Spinal cord (tissue), 10 donors: ENCODE measurements around the gene VRK1. TPM values are rescaled to one million over a fixed set of nuclear protein-coding genes. Genes with fewer than 3 reads are reported as not detected.

Experiments
- DNase-seq, 6 donors: peaks; one replicate each; pipeline versions ENCODE4 v3.0.0 to v3.0.0-alpha.2; 2013 to 2015; ENCODE audit warnings: low spot score in 6 of 6, low read depth in 4 of 6
- H3K27ac ChIP-seq: one replicate; pipeline ENCODE4 v1.5.1; 2013; ENCODE audit warnings: low read depth, low read length, control low read depth
- H3K27me3 ChIP-seq: one replicate; pipeline ENCODE4 v1.6.1; 2013; ENCODE audit warnings: low read length; ENCODE audit not compliant: control insufficient read depth, insufficient read depth
- H3K36me3 ChIP-seq: one replicate; pipeline ENCODE4 v1.6.1; 2013; ENCODE audit warnings: low read length; ENCODE audit not compliant: control insufficient read depth, insufficient read depth
- H3K4me1 ChIP-seq: one replicate; pipeline ENCODE4 v1.6.1; 2013; ENCODE audit warnings: low read length; ENCODE audit not compliant: control insufficient read depth, insufficient read depth
- H3K4me3 ChIP-seq: one replicate; pipeline ENCODE4 v1.5.1; 2013; ENCODE audit warnings: low read depth, low read length, control low read depth
- H3K9me3 ChIP-seq: one replicate; pipeline ENCODE4 v1.6.1; 2013; ENCODE audit warnings: low read length; ENCODE audit not compliant: control insufficient read depth, insufficient read depth
- WGBS: methylation state at CpG from one replicate; pipeline ENCODE4 v1.1.5; 2013; ENCODE audit warnings: missing lambda C conversion rate; ENCODE audit not compliant: insufficient coverage; 5-methylcytosine and 5-hydroxymethylcytosine counted together
- polyA plus RNA-seq, 2 donors: library from polyadenylated mRNA; unstranded; fragments of 120-200 nt; gene quantifications; one replicate each; pipeline ENCODE4 v1.2.1, GENCODE V29; 2013; ENCODE audit not compliant: insufficient read length in 2 of 2
- total RNA-seq, 2 donors: library from RNA; depleted of rRNA in 1 of 2; stranded (reverse); fragments of 120-200 nt in 1 of 2; fragments of >200 nt in 1 of 2; gene quantifications; one replicate each; pipeline versions ENCODE4 v1.2.3 to v1.2.4, GENCODE V29; 2013 to 2014
- donor health status: healthy.

The VRK1 gene
- total and polyA plus RNA-seq, 4 donors = 14.5 to 41.0 (median 18.3) TPM

DNA sequence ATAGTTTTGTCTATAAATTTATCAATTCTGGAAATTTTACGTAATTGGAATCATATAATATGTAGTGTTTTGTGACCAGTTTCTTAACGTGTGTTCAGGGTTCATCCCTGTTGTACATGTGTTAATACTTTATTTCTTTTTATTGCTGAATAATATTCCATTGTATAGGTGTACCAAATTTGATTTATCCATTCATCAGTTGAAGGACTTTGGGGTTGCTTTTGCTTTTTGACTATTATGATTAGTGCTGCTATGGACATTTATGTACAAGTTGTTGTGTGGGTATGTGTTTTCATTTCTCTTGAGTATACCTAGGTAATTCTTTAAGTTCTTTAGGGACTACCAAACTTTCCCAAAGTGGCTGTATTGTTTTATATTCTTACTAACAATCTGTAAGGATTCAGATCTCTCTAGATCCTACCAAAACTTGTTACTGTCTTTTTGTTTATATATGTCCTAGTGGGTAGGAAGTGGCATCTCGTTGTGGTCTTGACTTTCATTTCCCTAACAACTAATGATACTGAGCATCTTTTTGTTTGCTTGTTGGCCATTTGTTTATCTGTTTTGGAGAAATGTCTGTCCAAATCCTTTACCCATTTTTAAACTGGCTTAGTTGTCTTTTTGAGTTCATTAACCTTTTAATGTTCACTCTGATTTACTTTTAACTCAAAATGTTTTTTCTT, 14.9 kb downstream of the VRK1 start:
- no peak overlapping the region for H3K27ac ChIP-seq
- no peaks in the 10 kb centered on the region for H3K9me3 ChIP-seq
- H3K4me1 ChIP-seq = no peaks in the 10 kb centered on the region
- H3K36me3 ChIP-seq = no peaks in the 10 kb centered on the region
- WGBS = no CpG with 5 or more reads among the region's 3 CpGs
- H3K4me3 ChIP-seq = no peak overlapping the region
- DNase-seq = no peak
- H3K27me3 ChIP-seq = no peaks in the 10 kb centered on the region

DNA sequence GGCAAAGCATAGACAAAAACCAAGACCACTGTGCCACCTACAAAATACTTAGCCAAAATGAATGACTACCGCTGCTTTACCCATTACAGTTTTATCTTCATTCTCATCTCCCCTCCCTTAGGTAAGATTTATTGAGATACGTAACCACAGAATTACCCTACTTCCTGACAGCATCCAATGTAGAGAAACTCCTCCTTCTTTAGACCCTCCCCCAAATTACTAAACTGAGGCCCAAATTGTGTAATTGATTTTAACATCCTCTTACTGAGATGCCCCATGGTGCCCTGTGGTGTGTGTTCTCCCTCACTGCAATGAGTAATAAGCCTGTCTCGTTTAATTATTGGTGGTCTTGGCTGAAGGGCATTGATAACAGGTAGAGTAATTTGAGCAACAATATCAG, 19.1 kb downstream of the VRK1 start:
- no peaks in the 10 kb centered on the region for H3K4me1 ChIP-seq
- H3K27ac ChIP-seq = no peak overlapping the region
- no peak overlapping the region for H3K4me3 ChIP-seq
- no CpG with 5 or more reads among the region's 3 CpGs for WGBS
- H3K27me3 ChIP-seq = no peaks in the 10 kb centered on the region
- no peak for DNase-seq
- H3K9me3 ChIP-seq = no peaks in the 10 kb centered on the region
- H3K36me3 ChIP-seq = no peaks in the 10 kb centered on the region

DNA sequence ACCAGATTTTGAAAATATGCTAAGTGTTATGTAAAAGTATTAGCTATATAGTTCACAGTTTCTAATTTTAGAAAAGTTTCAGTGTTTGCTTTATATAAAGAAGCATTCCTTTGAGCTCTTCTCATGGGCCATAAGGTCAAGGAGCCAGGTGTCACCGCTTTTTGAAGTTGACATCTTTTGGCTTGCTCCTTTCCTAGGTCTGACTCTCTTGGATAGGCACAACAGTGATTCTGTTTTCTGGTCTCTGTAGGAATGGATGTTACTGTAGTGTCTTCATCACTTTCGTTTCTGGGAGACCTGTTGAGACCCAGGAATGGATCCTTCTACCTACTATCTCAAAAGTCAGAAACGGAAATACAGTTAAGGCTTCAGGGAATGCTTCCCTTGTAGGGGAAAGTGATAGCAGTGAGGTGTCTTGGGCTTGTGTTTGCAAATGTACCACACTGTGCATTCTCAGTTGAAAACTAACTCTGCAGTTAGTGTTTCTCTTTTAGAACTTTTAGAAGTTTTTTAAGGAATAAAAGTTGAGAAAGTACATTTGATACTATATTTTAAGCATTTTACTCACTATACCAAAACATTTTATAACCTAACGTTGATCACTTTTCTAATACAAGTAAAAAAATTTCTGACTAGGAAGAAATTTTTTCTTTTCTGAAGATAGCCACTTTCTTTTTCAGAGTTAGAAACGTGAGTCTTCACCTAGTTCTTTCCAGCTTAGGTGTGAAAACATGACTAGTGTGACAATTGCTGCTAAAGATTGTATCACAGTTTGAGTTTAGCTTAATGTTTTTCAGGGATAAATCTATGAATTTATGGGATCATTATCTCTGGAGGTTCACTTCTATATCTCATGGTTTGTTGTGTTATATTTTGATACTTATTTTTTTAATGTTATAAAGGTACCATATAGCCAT, 20.8 kb downstream of the VRK1 start:
- 80% methylated on average over 1 of the region's 5 CpGs for WGBS
- Histone ChIP-seq H3K4me1 (no peaks in the 10 kb centered on the region), H3K4me3 (no peak overlapping the region), H3K36me3 (no peaks in the 10 kb centered on the region), H3K9me3 (no peaks in the 10 kb centered on the region), H3K27me3 (no peaks in the 10 kb centered on the region), H3K27ac (no peak overlapping the region)
- DNase-seq = no peak

DNA sequence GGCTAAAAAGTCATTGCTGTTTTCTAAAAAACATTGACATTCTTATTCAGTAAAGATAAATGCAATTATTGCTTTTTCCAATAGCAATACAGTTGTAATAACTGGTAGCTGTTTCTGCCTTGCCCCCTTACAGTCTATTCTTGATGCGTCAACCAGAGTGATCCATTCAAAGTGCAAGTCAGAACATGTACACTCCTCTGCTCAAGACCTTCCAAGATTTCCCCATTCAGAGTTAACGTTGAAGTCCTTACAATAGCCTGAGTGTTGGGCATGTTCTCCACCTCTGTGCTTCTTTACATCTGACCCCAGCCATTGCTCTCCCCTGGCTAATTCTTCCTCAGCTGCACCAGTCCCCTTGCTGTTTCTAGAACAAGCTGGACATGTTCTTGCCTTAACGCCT, 24.3 kb downstream of the VRK1 start:
- H3K27ac ChIP-seq = no peak overlapping the region
- H3K9me3 ChIP-seq = no peaks in the 10 kb centered on the region
- no peaks in the 10 kb centered on the region for H3K4me1 ChIP-seq
- H3K4me3 ChIP-seq = no peak overlapping the region
- 41% methylated on average over 2 of the region's 3 CpGs for WGBS
- no peak for DNase-seq
- H3K36me3 ChIP-seq = no peaks in the 10 kb centered on the region
- no peaks in the 10 kb centered on the region for H3K27me3 ChIP-seq

DNA sequence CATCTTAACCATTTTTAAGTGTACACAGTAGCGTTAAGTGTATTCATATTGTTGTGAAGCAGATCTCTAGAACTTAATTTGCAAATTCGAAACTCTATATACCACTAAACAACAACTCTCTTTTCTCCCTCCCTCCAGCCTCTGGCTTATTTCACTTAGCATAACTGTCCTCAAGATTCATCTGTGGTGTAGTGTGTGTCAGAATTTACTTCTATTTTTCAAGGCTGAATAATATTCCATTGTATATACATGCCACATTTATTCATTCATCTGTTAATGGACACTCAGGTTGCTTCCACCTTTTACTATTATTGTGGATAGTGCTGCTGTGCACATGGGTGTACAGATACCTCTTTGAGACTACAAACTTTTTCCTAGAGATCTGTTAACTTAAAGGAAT, 26.5 kb downstream of the VRK1 start:
- WGBS = no CpG with 5 or more reads among the region's 2 CpGs
- no peak overlapping the region for H3K27ac ChIP-seq
- H3K27me3 ChIP-seq = no peaks in the 10 kb centered on the region

DNA sequence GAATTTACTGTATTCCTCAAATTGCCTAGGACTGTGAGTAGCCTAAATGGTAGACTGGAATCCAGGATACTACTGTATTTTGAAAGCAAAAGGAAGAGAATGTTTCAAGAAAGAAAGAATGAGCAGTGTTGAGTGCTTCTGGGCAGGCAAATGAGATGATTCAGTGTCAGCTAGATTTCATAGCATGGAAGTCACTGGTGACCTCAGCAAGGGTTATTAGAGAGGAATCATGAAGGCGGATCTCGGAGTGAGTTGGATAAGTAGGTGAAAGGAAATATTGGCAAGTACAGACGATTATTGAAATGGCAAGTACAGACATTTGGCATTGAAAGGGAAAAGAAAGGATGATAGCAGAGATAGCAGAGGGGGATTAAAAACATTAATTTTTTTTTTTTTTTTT, 27.1 kb downstream of the VRK1 start:
- Histone ChIP-seq H3K9me3 (no peaks in the 10 kb centered on the region), H3K4me1 (no peaks in the 10 kb centered on the region), H3K4me3 (no peak overlapping the region), H3K27ac (no peak overlapping the region), H3K36me3 (no peaks in the 10 kb centered on the region), H3K27me3 (no peaks in the 10 kb centered on the region)
- no peak for DNase-seq
- 90% methylated on average over 2 of the region's 3 CpGs for whole genome bisulfite sequencing

More for the DNA sequence above, 26.5 kb downstream of the VRK1 start:
- Histone ChIP-seq H3K36me3 (no peaks in the 10 kb centered on the region), H3K4me1 (no peaks in the 10 kb centered on the region), H3K9me3 (no peaks in the 10 kb centered on the region), H3K4me3 (no peak overlapping the region)
- no peak for DNase-seq

DNA sequence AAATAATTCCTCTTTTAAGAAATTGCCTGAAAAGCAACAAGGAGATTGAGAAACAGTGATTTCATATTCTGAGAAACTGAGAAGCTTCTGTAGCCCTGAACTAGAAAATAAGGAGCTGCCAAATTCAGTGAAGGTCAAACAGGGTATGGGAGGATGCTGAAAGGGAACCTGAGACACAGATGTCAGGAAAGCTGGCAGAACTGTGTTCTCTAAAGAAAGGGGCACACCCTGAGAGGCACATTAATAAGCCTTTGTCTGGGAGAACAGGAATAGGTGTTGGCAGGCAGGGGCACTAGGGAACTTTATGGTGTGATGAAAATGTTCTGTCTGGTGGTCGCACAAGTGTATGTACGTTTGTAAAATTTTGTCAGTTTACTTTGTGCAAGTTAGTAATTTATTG, 29.6 kb downstream of the VRK1 start:
- Histone ChIP-seq H3K9me3 (no peaks in the 10 kb centered on the region), H3K27me3 (no peaks in the 10 kb centered on the region), H3K27ac (no peak overlapping the region), H3K4me1 (no peaks in the 10 kb centered on the region), H3K4me3 (no peak overlapping the region), H3K36me3 (no peaks in the 10 kb centered on the region)
- DNase-seq = no peak
- WGBS = no CpG with 5 or more reads among the region's 2 CpGs

DNA sequence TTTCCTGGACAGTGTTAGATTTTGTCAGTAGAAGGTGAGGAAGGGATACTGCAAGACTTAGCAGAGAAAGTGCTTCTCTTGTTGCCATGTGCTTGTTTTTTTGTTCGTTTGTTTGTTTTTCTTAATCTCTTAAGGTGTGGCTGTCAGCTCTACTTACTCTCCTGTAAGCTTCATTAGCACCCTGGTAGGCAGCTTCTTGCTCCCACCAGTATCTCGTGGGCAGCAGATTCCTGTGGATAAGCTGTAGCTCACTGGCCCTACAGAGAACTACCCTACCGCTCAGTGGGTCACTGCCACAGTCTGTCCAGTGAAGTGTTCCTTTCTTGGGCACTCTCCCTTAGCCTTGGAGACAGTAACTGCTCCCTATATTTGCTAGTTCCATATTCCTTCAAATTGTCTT, 30.1 kb downstream of the VRK1 start:
- no peak overlapping the region for H3K4me3 ChIP-seq
- no peaks in the 10 kb centered on the region for H3K4me1 ChIP-seq
- H3K9me3 ChIP-seq = no peaks in the 10 kb centered on the region
- no peak for DNase-seq
- H3K27ac ChIP-seq = no peak overlapping the region
- no peaks in the 10 kb centered on the region for H3K27me3 ChIP-seq
- H3K36me3 ChIP-seq = no peaks in the 10 kb centered on the region
- WGBS = 83% methylated on average over 3 of the region's 3 CpGs

DNA sequence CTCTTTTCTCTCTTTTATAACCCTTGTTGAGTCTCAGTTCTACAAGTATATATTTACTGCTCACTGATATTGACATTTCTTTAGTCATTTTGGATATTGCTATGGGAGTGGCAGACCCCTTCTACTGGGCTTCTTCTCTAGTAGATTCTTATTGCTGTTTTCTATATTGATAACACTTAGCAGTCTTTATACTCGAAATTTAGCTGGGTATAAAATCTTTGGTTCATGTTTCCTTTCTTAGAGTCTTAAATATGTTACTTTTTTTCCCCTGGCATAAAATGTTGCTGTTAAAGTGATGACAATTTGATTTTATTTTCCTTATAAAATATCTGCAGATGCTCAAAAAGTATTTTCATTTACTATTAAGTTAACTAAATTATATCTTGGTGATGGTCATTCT, 32.6 kb downstream of the VRK1 start:
- DNase-seq = no peak
- H3K36me3 ChIP-seq = no peaks in the 10 kb centered on the region
- H3K9me3 ChIP-seq = no peaks in the 10 kb centered on the region
- no peak overlapping the region for H3K4me3 ChIP-seq
- no peak overlapping the region for H3K27ac ChIP-seq
- no CpG with 5 or more reads among the region's 1 CpG for WGBS
- no peaks in the 10 kb centered on the region for H3K4me1 ChIP-seq
- H3K27me3 ChIP-seq = no peaks in the 10 kb centered on the region

DNA sequence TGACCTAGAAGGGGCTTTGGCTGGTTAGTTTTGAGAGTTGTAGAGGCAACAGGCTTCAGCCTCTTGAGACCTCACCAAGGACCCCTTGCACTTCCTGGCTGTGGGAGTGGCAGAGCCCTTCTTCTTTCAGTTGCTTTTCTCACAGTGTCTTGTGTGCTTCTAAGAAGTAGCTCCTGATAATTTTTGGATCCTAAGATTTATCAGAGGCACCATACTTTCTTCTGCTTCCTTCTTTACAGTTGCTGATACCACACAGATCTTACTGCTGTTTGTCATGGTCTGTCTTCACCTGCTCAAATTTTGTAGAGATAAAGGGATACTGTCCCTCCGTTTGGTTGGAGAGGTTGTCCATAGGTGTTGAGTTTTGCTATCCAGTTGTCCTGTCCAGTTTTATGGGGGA, 33.8 kb downstream of the VRK1 start:
- H3K4me3 ChIP-seq = no peak overlapping the region
- no peaks in the 10 kb centered on the region for H3K36me3 ChIP-seq
- no peaks in the 10 kb centered on the region for H3K4me1 ChIP-seq
- no peak overlapping the region for H3K27ac ChIP-seq
- H3K27me3 ChIP-seq = no peaks in the 10 kb centered on the region
- 100% methylated on average over 1 of the region's 1 CpG for WGBS
- no peak for DNase-seq
- H3K9me3 ChIP-seq = no peaks in the 10 kb centered on the region
